ENCODE measurements around the gene FER.

DNA sequence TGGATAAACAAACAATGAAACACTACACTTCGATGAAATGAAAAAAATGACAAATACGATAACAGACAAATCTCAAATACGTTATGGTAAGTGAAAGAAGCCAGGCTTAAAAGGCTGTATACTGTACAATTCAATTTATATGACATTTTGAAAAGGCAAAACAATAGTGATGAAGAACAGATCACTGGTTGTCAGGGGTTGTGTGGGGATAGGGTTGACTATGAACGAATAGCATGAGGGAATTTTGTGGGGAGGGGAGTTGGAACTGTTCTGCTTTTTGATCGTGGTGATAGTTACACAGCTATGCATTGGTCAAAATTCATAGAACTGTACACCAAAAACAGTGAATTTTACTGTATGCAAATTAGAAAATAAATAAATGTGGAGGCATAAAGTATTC lies 7.8 kb upstream of the FER start:
- TF ChIP-seq, protein P1, sequence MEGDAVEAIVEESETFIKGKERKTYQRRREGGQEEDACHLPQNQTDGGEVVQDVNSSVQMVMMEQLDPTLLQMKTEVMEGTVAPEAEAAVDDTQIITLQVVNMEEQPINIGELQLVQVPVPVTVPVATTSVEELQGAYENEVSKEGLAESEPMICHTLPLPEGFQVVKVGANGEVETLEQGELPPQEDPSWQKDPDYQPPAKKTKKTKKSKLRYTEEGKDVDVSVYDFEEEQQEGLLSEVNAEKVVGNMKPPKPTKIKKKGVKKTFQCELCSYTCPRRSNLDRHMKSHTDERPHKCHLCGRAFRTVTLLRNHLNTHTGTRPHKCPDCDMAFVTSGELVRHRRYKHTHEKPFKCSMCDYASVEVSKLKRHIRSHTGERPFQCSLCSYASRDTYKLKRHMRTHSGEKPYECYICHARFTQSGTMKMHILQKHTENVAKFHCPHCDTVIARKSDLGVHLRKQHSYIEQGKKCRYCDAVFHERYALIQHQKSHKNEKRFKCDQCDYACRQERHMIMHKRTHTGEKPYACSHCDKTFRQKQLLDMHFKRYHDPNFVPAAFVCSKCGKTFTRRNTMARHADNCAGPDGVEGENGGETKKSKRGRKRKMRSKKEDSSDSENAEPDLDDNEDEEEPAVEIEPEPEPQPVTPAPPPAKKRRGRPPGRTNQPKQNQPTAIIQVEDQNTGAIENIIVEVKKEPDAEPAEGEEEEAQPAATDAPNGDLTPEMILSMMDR (IDR thresholded peaks at IDR 0.05 in 4 of 5, conservative IDR thresholded peaks at IDR 0.05 in 1 of 5), result no peak
- no peak for TF ChIP-seq POLR2A (IDR thresholded peaks at IDR 0.05)

All from gastrocnemius medialis (tissue), 4 donors.